HUES64 (cell line): Measurements from ENCODE around the gene HSPA1B.
A peak's percentile ranks its signal among the peaks of the same experiment; 100 is the strongest.
"Not testable (repeated sequence)": the region's sequence is repeated elsewhere in the genome, so short reads cannot be mapped to it uniquely, and the experiment has no call there.

Source experiments
- H3K27ac ChIP-seq: 2 replicates; pipeline ENCODE4 v1.7.0; 2013; ENCODE audit warnings: low read depth, low read length, inconsistent platforms
- H3K27me3 ChIP-seq: 2 replicates; pipeline ENCODE4 v1.6.1; 2013; ENCODE audit warnings: mild to moderate bottlenecking, low read length; ENCODE audit not compliant: insufficient read depth
- H3K36me3 ChIP-seq: 2 replicates; pipeline ENCODE4 v1.6.1; 2013; ENCODE audit warnings: mild to moderate bottlenecking, low read length; ENCODE audit not compliant: insufficient read depth
- H3K4me1 ChIP-seq: 2 replicates; pipeline ENCODE4 v1.6.1; 2013; ENCODE audit warnings: mild to moderate bottlenecking, low read length, moderate library complexity; ENCODE audit not compliant: insufficient read depth
- H3K4me3 ChIP-seq: 2 replicates; pipeline ENCODE4 v1.5.1; 2013; ENCODE audit warnings: mild to moderate bottlenecking, low read length, moderate library complexity
- H3K9ac ChIP-seq: 2 replicates; pipeline ENCODE4 v1.6.1; 2013; ENCODE audit warnings: mild to moderate bottlenecking, low read depth, low read length
- H3K9me3 ChIP-seq: 2 replicates; pipeline ENCODE4 v1.6.1; 2013; ENCODE audit warnings: low read depth, low read length; ENCODE audit not compliant: insufficient read depth
- whole genome bisulfite sequencing: fragments of 150-250, 120-280 bp; methylation state at CpG from one replicate; pipeline ENCODE4 v1.1.7; 2013; ENCODE audit warnings: missing lambda C conversion rate; 5-methylcytosine and 5-hydroxymethylcytosine counted together

The HSPA1B gene

DNA sequence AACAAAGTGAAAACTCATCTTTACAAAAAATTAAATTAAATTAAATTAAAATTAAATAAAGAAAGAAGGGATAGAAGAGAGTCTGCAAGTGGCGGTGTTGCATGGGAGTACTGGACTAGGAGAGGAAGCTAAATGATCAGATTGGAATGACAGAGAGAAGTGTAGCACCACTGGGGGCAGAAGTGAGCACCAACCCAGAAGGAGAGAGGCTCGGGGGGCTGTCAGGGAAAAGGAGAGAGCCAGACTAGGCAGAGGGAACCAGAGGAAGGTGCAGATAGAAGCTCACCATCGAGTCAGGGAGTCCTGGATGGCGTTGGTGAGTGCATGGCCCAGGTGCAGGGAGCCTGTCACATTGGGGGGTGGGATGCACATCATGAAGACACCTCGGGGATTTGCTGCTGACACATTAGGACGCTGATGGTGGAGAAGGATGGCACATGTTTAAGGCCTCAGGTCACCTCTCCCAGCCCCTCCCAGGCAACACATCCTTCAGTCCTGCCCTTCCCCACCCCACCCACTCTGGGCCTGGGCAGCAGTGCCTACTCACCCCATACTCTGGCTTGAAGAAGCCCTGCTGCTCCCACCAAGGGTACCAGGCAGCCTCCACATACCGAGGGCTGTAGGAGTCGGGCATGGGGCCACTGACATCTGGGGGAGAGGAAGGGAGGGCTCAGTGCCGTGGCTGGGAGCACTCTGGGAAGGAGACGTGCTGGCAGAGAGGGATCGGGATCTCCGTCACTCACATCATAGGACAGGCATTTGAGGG lies 36.0 kb upstream of the HSPA1B start:
- 0 out of 2 replicates have a peak, but pooled peaks cover 5% of the 10 kb centered on the region for H3K4me1 ChIP-seq
- no peak overlapping the region for H3K4me3 ChIP-seq
- no peak overlapping the region for H3K27ac ChIP-seq
- H3K9ac ChIP-seq = no peak overlapping the region
- peaks cover 53% of the 10 kb centered on the region for H3K36me3 ChIP-seq
- no peaks in the 10 kb centered on the region for H3K9me3 ChIP-seq
- no peaks in the 10 kb centered on the region for H3K27me3 ChIP-seq
- 82% methylated on average over 12 of the region's 12 CpGs for WGBS

DNA sequence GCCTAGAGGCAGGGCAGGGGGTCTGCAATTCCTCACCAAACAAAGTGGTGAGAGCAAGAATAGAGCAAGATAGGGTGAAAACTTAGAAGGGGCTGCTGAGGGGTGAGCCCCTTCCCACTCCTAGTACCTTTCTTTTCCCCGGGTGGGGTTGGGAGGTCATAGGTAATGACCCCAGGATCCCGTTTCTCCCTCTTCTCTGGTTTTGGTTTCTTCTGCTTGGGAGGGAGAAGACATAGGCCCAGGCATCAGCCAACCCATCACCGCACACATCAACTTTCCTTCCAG lies 35.5 kb upstream of the HSPA1B start:
- Histone ChIP-seq H3K9me3 (no peaks in the 10 kb centered on the region), H3K9ac (no peak overlapping the region), H3K36me3 (peaks cover 53% of the 10 kb centered on the region), H3K27ac (no peak overlapping the region), H3K27me3 (no peaks in the 10 kb centered on the region), H3K4me3 (no peak overlapping the region), H3K4me1 (0 out of 2 replicates have a peak, but pooled peaks cover 5% of the 10 kb centered on the region)
- WGBS = 100% methylated on average over 2 of the region's 3 CpGs

DNA sequence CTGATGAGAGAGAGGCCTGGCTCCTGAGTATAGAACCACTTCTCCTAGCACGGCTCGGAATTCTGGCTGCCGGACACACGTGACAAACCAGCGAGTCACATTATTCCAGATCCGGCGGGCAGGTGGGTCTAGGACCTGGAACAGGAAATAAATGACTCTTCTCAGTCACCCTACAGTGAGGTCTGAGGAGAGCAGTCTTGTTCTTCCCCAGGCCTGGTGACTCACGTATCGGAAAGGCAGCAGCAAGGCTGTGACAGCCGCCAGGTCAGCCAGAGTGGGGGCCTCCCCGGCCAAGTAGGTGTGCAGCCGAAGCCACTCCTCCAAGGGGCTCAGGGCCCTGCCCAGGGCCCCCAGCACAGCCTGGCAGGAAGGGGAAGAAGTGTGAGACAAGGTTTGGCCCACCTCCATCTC lies 34.8 kb upstream of the HSPA1B start:
- Histone ChIP-seq H3K9ac (no peak overlapping the region), H3K27ac (no peak overlapping the region), H3K4me1 (0 out of 2 replicates have a peak, but pooled peaks cover 5% of the 10 kb centered on the region), H3K4me3 (no peak overlapping the region), H3K27me3 (no peaks in the 10 kb centered on the region), H3K9me3 (no peaks in the 10 kb centered on the region), H3K36me3 (peaks cover 54% of the 10 kb centered on the region)
- 96% methylated on average over 12 of the region's 12 CpGs for WGBS

DNA sequence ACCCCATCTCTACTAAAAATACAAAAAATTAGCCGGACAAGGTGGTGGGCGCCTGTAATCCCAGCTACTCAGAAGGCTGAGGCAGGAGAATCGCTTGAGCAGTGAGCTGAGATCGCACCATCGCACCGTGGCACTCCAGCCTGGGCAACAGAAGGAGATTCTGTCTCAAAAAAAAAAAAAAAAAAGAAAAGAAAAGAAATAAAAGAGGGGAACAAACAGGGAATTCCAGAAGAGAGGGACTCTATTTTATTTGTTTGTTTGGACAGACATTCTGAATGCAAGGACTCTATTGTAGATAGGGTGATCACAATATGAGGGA lies 33.7 kb upstream of the HSPA1B start:
- H3K27me3 ChIP-seq, H3K27ac ChIP-seq, H3K4me1 ChIP-seq, H3K9me3 ChIP-seq: not testable (repeated sequence)
- 93% methylated on average over 6 of the region's 6 CpGs for WGBS
- Histone ChIP-seq H3K9ac (peak overlapping the region; percentile 98; the same call in 1 of the 2 replicates), H3K36me3 (peaks cover 60% of the 10 kb centered on the region), H3K4me3 (peak overlapping the region; percentile 96)

- H3K9me3 ChIP-seq = no peaks in the 10 kb centered on the region
- H3K4me1 ChIP-seq = 0 out of 2 replicates have a peak, but pooled peaks cover 5% of the 10 kb centered on the region
- peak overlapping the region; percentile 96 for H3K4me3 ChIP-seq
- peak overlapping the region; percentile 94; the same call in 1 of the 2 replicates for H3K27ac ChIP-seq
- peak overlapping the region; percentile 98 for H3K9ac ChIP-seq
- no peaks in the 10 kb centered on the region for H3K27me3 ChIP-seq
- 13% methylated on average over 7 of the region's 7 CpGs for WGBS
- peaks cover 58% of the 10 kb centered on the region for H3K36me3 ChIP-seq
These were observed 33.2 kb upstream of the HSPA1B start for GRCh38 chr6:31794294-31794865.

GRCh38 chr6:31794866-31795615 lies 32.5 kb upstream of the HSPA1B start:
- peak overlapping the region; percentile 94 for H3K27ac ChIP-seq

DNA sequence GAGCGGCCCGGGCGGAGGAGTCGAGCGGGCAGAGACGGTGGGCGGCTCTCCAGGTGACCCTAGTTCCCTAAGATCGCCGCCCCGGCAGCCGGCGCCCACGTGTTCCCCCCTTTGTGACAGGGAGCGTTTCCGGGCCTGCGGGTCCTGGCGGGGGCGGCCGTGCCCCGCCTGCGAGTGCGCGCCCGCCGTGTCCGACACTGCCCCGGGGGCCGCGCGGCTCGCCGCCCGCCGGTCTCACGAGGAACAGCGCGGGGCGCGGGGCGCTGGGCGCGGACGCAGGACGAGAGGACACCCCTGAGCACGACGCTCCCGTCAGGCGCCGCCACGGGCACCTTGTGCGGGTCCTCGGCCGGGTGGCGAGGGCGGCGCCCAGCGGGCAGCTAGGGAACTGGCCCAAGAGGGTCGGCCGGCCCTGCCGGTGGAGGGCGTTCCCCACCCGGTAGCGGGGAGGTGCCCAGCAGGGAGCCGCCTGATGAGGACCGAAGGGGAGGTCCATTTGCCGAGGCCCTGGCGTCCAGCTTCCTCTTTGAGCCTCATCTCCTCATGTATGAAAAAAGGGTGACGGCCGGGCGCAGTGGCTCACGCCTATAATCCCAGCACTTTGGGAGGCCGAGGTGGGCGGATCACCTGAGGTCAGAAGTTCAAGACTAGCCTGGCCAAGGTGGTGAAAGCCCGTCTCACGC lies 31.8 kb upstream of the HSPA1B start, which contains the start of gene VARS1:
Gene VARS1, minus strand, starts transcription at position 137 of the 683 bp plus-strand sequence. CDS start 535 bp downstream, outside the sequence.
- Histone ChIP-seq H3K4me1 (0 out of 2 replicates have a peak, but pooled peaks cover 5% of the 10 kb centered on the region), H3K9ac (peak within 1 kb of the TSS; percentile 98), H3K9me3 (no peaks in the 10 kb centered on the region), H3K27me3 (no peaks in the 10 kb centered on the region), H3K4me3 (peak within 1 kb of the TSS; percentile 96), H3K36me3 (peaks cover 49% of the 10 kb centered on the region), H3K27ac (peak within 1 kb of the TSS; percentile 94)
- 2% methylated on average over 75 of the region's 75 CpGs for WGBS

More at GRCh38 chr6:31794866-31795615, 32.5 kb upstream of the HSPA1B start:
- H3K4me3 ChIP-seq = peak overlapping the region; percentile 96
- 1% methylated on average over 39 of the region's 44 CpGs for WGBS
- peak overlapping the region; percentile 98 for H3K9ac ChIP-seq
- peaks cover 55% of the 10 kb centered on the region for H3K36me3 ChIP-seq
- 0 out of 2 replicates have a peak, but pooled peaks cover 5% of the 10 kb centered on the region for H3K4me1 ChIP-seq
- no peaks in the 10 kb centered on the region for H3K27me3 ChIP-seq
- H3K9me3 ChIP-seq = no peaks in the 10 kb centered on the region

DNA sequence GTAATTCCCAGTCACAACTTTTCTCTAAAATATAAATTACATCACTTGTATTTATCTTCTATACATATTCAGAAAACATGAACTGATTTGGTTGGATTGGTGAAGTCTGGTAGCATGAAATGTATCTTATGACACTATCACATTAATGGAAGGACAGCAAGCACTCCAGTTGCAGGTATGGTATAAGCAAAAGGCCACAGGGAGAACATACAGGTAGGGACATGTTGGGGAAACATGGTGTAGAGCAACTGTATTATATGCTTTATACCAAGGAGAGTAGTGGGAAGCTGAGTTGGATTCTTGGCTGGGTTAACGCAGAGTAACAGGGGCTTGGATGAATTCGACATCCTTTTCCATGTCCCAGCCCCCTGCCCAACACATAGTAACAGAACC lies 30.5 kb upstream of the HSPA1B start:
- no peak overlapping the region for H3K4me3 ChIP-seq
- peaks cover 49% of the 10 kb centered on the region for H3K36me3 ChIP-seq
- no peaks in the 10 kb centered on the region for H3K27me3 ChIP-seq
- 98% methylated on average over 2 of the region's 2 CpGs for WGBS
- H3K4me1 ChIP-seq = 0 out of 2 replicates have a peak, but pooled peaks cover 5% of the 10 kb centered on the region
- no peak overlapping the region for H3K9ac ChIP-seq
- no peaks in the 10 kb centered on the region for H3K9me3 ChIP-seq
- H3K27ac ChIP-seq = no peak overlapping the region

GRCh38 chr6:31797588-31797987 lies 29.9 kb upstream of the HSPA1B start:
- 92% methylated on average over 5 of the region's 5 CpGs for WGBS
- Histone ChIP-seq H3K36me3 (peaks cover 49% of the 10 kb centered on the region), H3K27ac (no peak overlapping the region), H3K9ac (no peak overlapping the region), H3K4me1 (0 out of 2 replicates have a peak, but pooled peaks cover 5% of the 10 kb centered on the region), H3K27me3 (no peaks in the 10 kb centered on the region), H3K9me3 (no peaks in the 10 kb centered on the region), H3K4me3 (no peak overlapping the region)

DNA sequence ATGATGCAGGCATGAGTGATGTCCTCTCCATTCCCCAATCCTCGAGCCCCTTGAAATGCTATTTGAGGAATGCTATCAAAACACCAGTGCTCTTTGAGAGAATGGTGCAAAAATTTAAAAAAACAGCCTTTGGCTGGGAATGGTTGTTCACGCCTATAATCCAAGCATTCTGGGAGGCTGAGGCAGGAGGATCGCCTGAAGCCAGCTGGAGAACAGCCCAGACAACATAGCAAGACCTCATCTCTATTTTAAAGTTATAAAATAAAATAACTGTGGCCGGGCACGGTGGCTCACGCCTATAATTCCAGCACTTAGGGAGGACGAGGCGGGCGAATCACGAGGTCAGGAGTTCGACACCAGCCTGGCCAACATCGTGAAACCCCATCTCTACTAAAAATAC lies 27.8 kb upstream of the HSPA1B start:
- Histone ChIP-seq H3K27ac (no peak overlapping the region), H3K9ac (no peak overlapping the region), H3K4me3 (no peak overlapping the region), H3K36me3 (peaks cover 59% of the 10 kb centered on the region), H3K4me1 (no peaks in the 10 kb centered on the region), H3K27me3 (no peaks in the 10 kb centered on the region), H3K9me3 (no peaks in the 10 kb centered on the region)
- WGBS = 97% methylated on average over 11 of the region's 12 CpGs
